ENCODE measurements around the gene PPP4R1.

The PPP4R1 gene

DNA sequence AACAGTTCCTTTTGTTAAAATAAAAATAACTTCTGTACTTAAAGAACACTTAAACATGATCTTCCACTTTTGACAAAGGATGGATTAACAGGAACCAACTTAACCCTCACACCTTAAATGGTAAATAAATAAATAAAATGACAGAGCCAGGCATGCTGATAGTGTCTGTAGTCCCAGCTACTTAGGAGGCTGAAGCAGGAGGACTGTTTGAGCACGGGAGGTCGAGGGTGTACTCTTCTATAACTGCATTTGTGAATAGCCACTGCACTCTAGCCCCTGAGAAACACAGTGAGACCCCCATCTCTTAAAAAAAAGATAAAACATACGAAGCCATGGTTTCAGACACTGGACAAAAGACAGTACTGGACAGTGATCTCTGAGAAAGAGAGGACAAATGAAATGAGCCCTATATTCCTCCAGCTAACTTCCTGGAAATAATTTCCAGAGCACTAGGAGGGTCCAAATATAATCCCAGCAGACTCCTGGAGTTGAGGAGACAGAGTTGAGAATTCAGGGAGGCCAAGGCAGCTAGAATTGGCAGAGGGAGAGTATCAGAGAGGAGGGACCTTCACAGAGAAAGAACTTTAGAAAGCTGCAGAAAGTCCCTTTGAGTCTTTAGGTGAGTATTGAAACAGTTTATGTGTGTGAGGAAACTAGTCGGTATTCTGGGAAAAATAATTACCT, 17.4 kb downstream of the PPP4R1 start:
- Mint-ChIP-seq H3K4me3 (no peak overlapping the region), H3K27ac (peak overlapping the region; percentile 26 to 39), H3K36me3 (ENCODE audit: insufficient read depth) (peaks cover 13% of the 10 kb centered on the region), H3K4me1 (ENCODE audit: low read depth in 2 of 2) (peaks cover 14 to 36% of the 10 kb centered on the region in 2 donors), H3K27me3 (no peaks in the 10 kb centered on the region), H3K9me3 (no peaks in the 10 kb centered on the region)
- ATAC-seq (replicated peaks) (no peak), DNase-seq (no peak)

DNA sequence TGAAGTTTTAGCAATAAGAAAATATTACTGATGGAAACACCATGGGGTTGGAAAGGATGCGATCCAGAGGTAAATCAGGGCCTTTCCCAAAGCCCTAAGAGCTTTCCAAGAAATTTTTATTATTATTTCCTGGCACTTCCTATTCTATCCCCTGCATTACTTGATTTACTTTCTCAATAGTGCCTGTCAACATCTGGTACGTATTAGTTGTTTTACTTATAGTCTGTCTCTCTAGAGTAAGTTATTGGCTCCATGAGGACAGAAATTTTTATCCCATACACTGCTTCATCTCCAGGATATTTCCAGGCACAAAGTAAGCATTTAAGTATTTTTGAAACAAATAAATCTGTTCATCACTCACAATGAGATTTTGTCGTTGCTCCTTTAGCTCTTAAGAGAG, 18.1 kb downstream of the PPP4R1 start:
- H3K27ac Mint-ChIP-seq, result peak overlapping the region; percentile 26 to 39

DNA sequence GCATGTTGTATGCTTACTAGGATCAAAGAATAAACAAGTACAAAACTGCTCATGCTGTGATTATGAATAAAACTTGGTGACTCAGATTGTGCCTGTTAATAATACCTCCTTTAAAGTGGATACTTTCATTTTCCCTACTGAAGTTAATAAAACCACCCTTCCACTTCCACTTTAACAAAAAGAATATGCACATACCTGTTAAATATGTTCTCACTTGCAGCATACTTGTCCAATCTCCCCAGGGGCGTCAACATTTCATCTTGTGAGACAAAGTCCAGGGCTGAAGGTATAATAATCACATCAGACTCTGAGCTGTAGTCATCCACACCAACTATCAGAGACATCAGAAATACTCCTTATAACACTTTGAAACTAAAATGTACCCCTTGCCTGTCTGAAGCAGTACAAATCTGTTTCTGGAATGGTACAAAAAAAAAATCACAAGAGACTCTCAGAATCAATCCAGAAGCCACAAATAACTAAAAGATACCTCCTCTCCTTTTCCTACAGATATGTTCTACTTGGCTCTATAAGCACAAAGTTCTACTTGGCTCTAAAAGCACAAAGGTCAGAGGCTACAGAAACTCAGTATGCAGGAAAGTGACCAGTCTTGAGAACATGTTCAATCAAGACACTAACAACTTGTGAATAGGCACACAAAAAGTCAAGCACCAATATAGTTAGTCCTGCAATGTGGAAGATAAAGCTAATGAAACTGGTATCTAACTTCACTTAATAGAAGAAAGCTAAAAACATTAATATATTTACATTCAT, 19.3 kb downstream of the PPP4R1 start:
- no peaks in the 10 kb centered on the region for H3K9me3 Mint-ChIP-seq
- H3K36me3 Mint-ChIP-seq (ENCODE audit: insufficient read depth), result peaks cover 25% of the 10 kb centered on the region
- DNase-seq, result no peak
- peaks cover 17 to 36% of the 10 kb centered on the region in 2 donors for H3K4me1 Mint-ChIP-seq (ENCODE audit: low read depth in 2 of 2)
- no peaks in the 10 kb centered on the region for H3K27me3 Mint-ChIP-seq
- peak overlapping the region; percentile 2 to 9 for H3K4me3 Mint-ChIP-seq
- H3K27ac Mint-ChIP-seq, result peak overlapping the region; percentile 31 to 39
- ATAC-seq (replicated peaks), result no peak

More for the DNA sequence above, 18.1 kb downstream of the PPP4R1 start:
- Mint-ChIP-seq H3K4me3 (no peak overlapping the region), H3K27me3 (no peaks in the 10 kb centered on the region), H3K4me1 (ENCODE audit: low read depth in 2 of 2) (peaks cover 15 to 36% of the 10 kb centered on the region in 2 donors), H3K36me3 (ENCODE audit: insufficient read depth) (peaks cover 16% of the 10 kb centered on the region), H3K9me3 (no peaks in the 10 kb centered on the region)
- DNase-seq, result no peak
- no peak for ATAC-seq (replicated peaks)

- H3K27ac Mint-ChIP-seq, result peak overlapping the region in 1 of 2 donors; percentile 6
- H3K4me3 Mint-ChIP-seq, result no peak overlapping the region
- DNase-seq (no peak), ATAC-seq (replicated peaks) (no peak)
- H3K4me1 Mint-ChIP-seq (ENCODE audit: low read depth in 2 of 2), result peaks cover 0 to 5% of the 10 kb centered on the region in 2 donors
- H3K36me3 Mint-ChIP-seq (ENCODE audit: insufficient read depth), result peaks cover 52% of the 10 kb centered on the region
- no peaks in the 10 kb centered on the region for H3K27me3 Mint-ChIP-seq
- H3K9me3 Mint-ChIP-seq, result no peaks in the 10 kb centered on the region
Observed at GRCh38 chr18:9587924-9588323, 26.4 kb downstream of the PPP4R1 start.

DNA sequence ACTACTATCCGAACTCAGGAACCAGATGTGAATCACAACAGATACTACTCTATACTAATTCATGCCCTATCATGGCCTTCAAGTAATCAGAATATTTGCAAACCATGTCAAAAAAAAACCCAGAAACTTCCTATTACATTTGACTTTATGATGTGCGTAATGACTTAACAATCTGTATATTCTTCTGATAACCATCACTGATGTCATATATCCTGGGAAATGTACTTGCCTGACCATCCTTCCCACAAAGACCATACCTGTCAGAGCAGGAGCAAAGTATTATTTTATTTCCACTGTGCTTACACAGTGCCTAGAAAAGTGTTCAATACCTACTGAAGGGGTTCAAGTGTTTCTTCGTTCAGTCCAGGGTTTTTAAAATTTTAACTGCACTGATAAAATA, 27.5 kb downstream of the PPP4R1 start:
- H3K36me3 Mint-ChIP-seq (ENCODE audit: insufficient read depth), result peaks cover 60% of the 10 kb centered on the region
- no peaks in the 10 kb centered on the region for H3K9me3 Mint-ChIP-seq
- DNase-seq (no peak), ATAC-seq (replicated peaks) (no peak)
- H3K4me1 Mint-ChIP-seq (ENCODE audit: low read depth in 2 of 2), result peaks cover 0 to 3% of the 10 kb centered on the region in 2 donors
- H3K4me3 Mint-ChIP-seq, result no peak overlapping the region
- H3K27me3 Mint-ChIP-seq, result no peaks in the 10 kb centered on the region
- H3K27ac Mint-ChIP-seq, result no peak overlapping the region

DNA sequence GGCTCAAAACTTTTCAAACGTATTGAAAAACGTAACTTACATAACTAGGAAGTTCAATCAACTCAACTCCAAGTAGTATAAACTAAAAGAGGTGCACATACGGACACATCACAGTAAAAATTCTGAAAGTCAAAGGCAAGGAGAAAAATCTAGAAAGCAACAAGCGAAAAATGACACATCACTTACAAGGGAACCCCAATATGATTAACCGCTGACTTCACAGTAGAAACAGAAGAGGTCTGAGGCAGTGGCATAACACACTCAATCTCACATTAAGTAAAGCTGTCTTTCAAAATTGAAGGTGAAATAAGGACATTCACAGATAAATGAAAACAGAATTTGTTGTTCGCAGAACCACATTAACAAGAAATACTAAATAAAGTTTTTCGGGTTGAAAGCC, 32.7 kb downstream of the PPP4R1 start:
- Mint-ChIP-seq H3K27ac (no peak overlapping the region), H3K27me3 (no peaks in the 10 kb centered on the region), H3K36me3 (ENCODE audit: insufficient read depth) (peaks cover 49% of the 10 kb centered on the region), H3K4me3 (no peak overlapping the region), H3K9me3 (no peaks in the 10 kb centered on the region), H3K4me1 (ENCODE audit: low read depth in 2 of 2) (peaks cover 0 to 1% of the 10 kb centered on the region in 2 donors)
- ATAC-seq (replicated peaks) (no peak), DNase-seq (no peak)

GRCh38 chr18:9578306-9578705, 36.1 kb downstream of the PPP4R1 start:
- Mint-ChIP-seq H3K4me3 (no peak overlapping the region), H3K36me3 (ENCODE audit: insufficient read depth) (peaks cover 62% of the 10 kb centered on the region), H3K4me1 (ENCODE audit: low read depth in 2 of 2) (no peaks in the 10 kb centered on the region), H3K9me3 (no peaks in the 10 kb centered on the region), H3K27me3 (no peaks in the 10 kb centered on the region), H3K27ac (no peak overlapping the region)
- ATAC-seq (replicated peaks) (no peak), DNase-seq (no peak)

DNA sequence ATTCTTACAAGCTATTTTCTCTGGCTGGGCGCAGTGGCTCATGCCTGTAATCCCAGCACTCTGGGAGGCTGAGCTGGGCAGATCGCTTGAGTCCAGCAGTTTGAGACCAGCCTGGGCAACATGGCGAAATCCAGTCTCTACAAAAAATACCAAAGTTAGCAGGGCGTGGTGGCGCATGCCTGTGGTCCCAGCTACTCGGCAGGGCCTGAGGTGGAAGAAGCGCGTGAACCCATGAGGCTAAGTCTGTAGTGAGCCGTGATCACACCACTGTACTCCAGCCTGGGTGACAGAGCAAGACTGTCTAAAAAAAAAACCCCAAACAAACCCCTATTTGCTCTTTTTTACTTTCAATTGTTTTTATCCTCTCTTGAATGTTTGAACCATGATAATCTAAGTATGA, 37.0 kb downstream of the PPP4R1 start:
- Mint-ChIP-seq H3K4me1 (ENCODE audit: low read depth in 2 of 2) (no peaks in the 10 kb centered on the region), H3K36me3 (ENCODE audit: insufficient read depth) (peaks cover 56% of the 10 kb centered on the region), H3K27me3 (no peaks in the 10 kb centered on the region)

DNA sequence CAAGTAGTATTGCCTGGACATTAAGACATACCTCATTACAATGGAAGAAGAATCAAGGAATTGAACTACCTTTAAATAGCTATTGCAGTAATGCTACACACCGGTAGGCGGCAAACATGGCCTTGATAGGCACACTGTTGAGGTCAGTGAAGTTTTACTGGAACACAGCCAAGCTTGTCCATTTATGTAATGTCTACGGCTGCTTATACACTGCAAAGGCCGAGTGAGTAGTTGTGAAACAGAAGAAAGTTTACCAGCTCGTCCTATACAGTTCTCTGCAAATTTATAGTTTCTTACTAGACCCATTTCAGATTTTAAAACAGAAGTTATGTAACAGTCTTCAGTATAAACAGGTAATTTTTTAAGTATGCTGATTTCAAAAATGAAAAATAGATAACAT, 38.8 kb downstream of the PPP4R1 start:
- H3K4me1 Mint-ChIP-seq (ENCODE audit: low read depth in 2 of 2), result no peaks in the 10 kb centered on the region
- no peaks in the 10 kb centered on the region for H3K27me3 Mint-ChIP-seq
- DNase-seq, result peak in 1 of 3 experiments; percentile 10
- H3K9me3 Mint-ChIP-seq, result no peaks in the 10 kb centered on the region
- no peak overlapping the region for H3K4me3 Mint-ChIP-seq
- peak; percentile 51 for ATAC-seq (replicated peaks)
- peak overlapping the region; percentile 8 to 70 for H3K27ac Mint-ChIP-seq
- H3K36me3 Mint-ChIP-seq (ENCODE audit: insufficient read depth), result peaks cover 38% of the 10 kb centered on the region

More for the DNA sequence above, 37.0 kb downstream of the PPP4R1 start:
- H3K27ac Mint-ChIP-seq, result no peak overlapping the region
- no peak for DNase-seq
- no peak for ATAC-seq (replicated peaks)
- H3K4me3 Mint-ChIP-seq, result no peak overlapping the region
- H3K9me3 Mint-ChIP-seq, result no peaks in the 10 kb centered on the region

DNA sequence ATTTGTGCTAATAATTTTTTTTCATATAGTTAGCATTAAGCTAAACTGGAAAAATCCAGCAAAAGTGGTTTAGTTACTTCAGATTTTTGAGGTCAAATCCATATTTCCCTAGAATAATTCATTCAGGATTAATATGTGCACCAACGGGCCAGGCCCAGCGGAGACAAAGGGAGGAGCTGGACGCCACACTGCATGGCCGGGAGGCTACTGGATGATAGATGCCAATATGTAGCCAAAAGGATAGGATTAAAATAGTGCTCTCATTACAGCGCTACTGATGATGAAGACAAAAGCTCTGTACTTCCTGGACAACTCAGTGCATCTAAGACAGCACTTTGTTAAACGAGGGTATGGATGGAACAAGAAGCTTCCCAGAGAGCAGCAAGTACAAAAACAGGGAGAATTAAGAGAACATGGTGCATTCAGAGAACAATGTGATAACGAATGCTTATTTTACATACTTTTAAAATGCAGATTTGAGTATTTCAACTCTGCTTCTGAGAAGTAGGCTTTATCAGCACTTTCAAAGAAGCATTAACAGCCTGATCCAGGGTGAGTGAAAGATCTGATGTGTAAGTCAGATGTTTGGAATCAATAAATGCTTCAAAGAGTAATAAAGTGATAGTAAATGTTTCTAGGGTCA, 39.8 kb downstream of the PPP4R1 start:
- Mint-ChIP-seq H3K27me3 (no peaks in the 10 kb centered on the region), H3K9me3 (no peaks in the 10 kb centered on the region), H3K27ac (peak overlapping the region in 1 of 2 donors; percentile 8), H3K4me3 (no peak overlapping the region), H3K36me3 (ENCODE audit: insufficient read depth) (peaks cover 44% of the 10 kb centered on the region), H3K4me1 (ENCODE audit: low read depth in 2 of 2) (no peaks in the 10 kb centered on the region)
- ATAC-seq (replicated peaks) (no peak), DNase-seq (no peak)

DNA sequence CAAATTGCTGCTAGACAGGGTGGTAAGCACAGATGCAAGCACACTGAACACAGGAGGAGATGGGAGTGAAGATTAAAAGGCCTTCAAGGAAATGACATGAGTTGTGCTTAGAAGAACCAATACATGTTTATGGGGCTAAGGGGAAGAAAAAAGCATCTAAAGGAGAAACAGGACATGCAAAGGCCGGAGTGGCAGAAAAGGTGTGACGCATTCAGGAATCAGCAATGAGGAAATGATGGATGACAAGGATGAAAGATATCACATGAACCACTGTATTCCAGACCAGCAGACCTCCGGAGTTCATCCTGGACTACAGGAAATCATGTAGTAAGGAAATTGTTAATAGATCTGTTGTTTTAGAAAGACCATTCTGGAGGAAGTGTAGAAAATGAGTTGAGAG, 42.8 kb downstream of the PPP4R1 start:
- Mint-ChIP-seq H3K4me3 (no peak overlapping the region), H3K27ac (no peak overlapping the region), H3K4me1 (ENCODE audit: low read depth in 2 of 2) (no peaks in the 10 kb centered on the region), H3K9me3 (no peaks in the 10 kb centered on the region), H3K27me3 (no peaks in the 10 kb centered on the region), H3K36me3 (ENCODE audit: insufficient read depth) (peaks cover 30% of the 10 kb centered on the region)
- no peak for DNase-seq
- no peak for ATAC-seq (replicated peaks)

GRCh38 chr18:9570255-9570654, 44.1 kb downstream of the PPP4R1 start:
- Mint-ChIP-seq H3K4me3 (no peak overlapping the region), H3K27ac (peak overlapping the region in 1 of 2 donors; percentile 31), H3K36me3 (ENCODE audit: insufficient read depth) (peaks cover 20% of the 10 kb centered on the region), H3K27me3 (no peaks in the 10 kb centered on the region), H3K4me1 (ENCODE audit: low read depth in 2 of 2) (peaks cover 0 to 1% of the 10 kb centered on the region in 2 donors), H3K9me3 (no peaks in the 10 kb centered on the region)
- ATAC-seq (replicated peaks), result no peak
- DNase-seq, result no peak

GRCh38 chr18:9569178-9569577, 45.2 kb downstream of the PPP4R1 start:
- DNase-seq (no peak), ATAC-seq (replicated peaks) (no peak)
- H3K27me3 Mint-ChIP-seq, result no peaks in the 10 kb centered on the region
- H3K9me3 Mint-ChIP-seq, result no peaks in the 10 kb centered on the region
- peaks cover 14% of the 10 kb centered on the region for H3K36me3 Mint-ChIP-seq (ENCODE audit: insufficient read depth)
- no peak overlapping the region for H3K27ac Mint-ChIP-seq
- peaks cover 0 to 4% of the 10 kb centered on the region in 2 donors for H3K4me1 Mint-ChIP-seq (ENCODE audit: low read depth in 2 of 2)
- no peak overlapping the region for H3K4me3 Mint-ChIP-seq
